Dendritic cell treated with granulocyte-macrophage colony-stimulating factor and Interleukin-4, amounts not matched to agents 40 ng/mL and 50 ng/mL, for 4 days (primary cell): ENCODE results near the gene GCC2.
"Not testable (repeated sequence)": the region's sequence is repeated elsewhere in the genome, so short reads cannot be mapped to it uniquely, and the experiment has no call there.

Experiments used
- H3K27ac Mint-ChIP-seq: one replicate; pipeline ENCODE4 v1.8.0; 2022; ENCODE audit warnings: mild to moderate bottlenecking, mixed read lengths
- H3K27me3 Mint-ChIP-seq: one replicate; pipeline ENCODE4 v1.8.0; 2022; ENCODE audit warnings: mild to moderate bottlenecking, mixed read lengths
- H3K36me3 Mint-ChIP-seq: one replicate; pipeline ENCODE4 v1.8.0; 2022; ENCODE audit warnings: low read depth, mixed read lengths
- H3K4me1 Mint-ChIP-seq: one replicate; pipeline ENCODE4 v1.8.0; 2022; ENCODE audit warnings: low read depth, mixed read lengths
- H3K4me3 Mint-ChIP-seq: one replicate; pipeline ENCODE4 v1.8.0; 2022; ENCODE audit warnings: mild to moderate bottlenecking, moderate library complexity, mixed read lengths
- H3K9me3 Mint-ChIP-seq: one replicate; pipeline ENCODE4 v1.8.0; 2022; ENCODE audit warnings: mixed read lengths
- intact Hi-C: fragments of 100-400 bp; cut with micrococcal nuclease; formaldehyde crosslinking; loops from one replicate; pipeline ENCODE4 v1.15.0; 2022

The GCC2 gene

GRCh38 chr2:108553209-108553919, 104.4 kb downstream of the GCC2 start:
- no peaks in the 10 kb centered on the region for H3K27me3 Mint-ChIP-seq
- no peak overlapping the region for H3K27ac Mint-ChIP-seq
- no peak overlapping the region for H3K4me3 Mint-ChIP-seq
- H3K9me3 Mint-ChIP-seq = no peaks in the 10 kb centered on the region
- H3K36me3 Mint-ChIP-seq = no peaks in the 10 kb centered on the region
- peaks cover 24% of the 10 kb centered on the region for H3K4me1 Mint-ChIP-seq
- intact Hi-C loops = no loop called here

- no peaks in the 10 kb centered on the region for H3K9me3 Mint-ChIP-seq
- no peak overlapping the region for H3K4me3 Mint-ChIP-seq
- no peaks in the 10 kb centered on the region for H3K27me3 Mint-ChIP-seq
- H3K4me1 Mint-ChIP-seq = peaks cover 24% of the 10 kb centered on the region
- no peak overlapping the region for H3K27ac Mint-ChIP-seq
- intact Hi-C loops = no loop called here
- H3K36me3 Mint-ChIP-seq = no peaks in the 10 kb centered on the region
Measured at GRCh38 chr2:108554528-108554927, 105.5 kb downstream of the GCC2 start.

- Mint-ChIP-seq H3K27ac (no peak overlapping the region), H3K4me1 (peaks cover 24% of the 10 kb centered on the region), H3K9me3 (no peaks in the 10 kb centered on the region), H3K4me3 (no peak overlapping the region), H3K27me3 (no peaks in the 10 kb centered on the region), H3K36me3 (peaks cover 5% of the 10 kb centered on the region)
- intact Hi-C loops = no loop called here
Measured at GRCh38 chr2:108555572-108555971, 106.6 kb downstream of the GCC2 start.

GRCh38 chr2:108556581-108556980, 107.6 kb downstream of the GCC2 start:
- intact Hi-C loops, H3K4me3 Mint-ChIP-seq, H3K27ac Mint-ChIP-seq, H3K36me3 Mint-ChIP-seq, H3K27me3 Mint-ChIP-seq, H3K9me3 Mint-ChIP-seq: not testable (repeated sequence)
- H3K4me1 Mint-ChIP-seq = peaks cover 24% of the 10 kb centered on the region
